H7 (cell line): ENCODE results near the gene ADGRB3. TPM values are rescaled to one million over a fixed set of nuclear protein-coding genes. Genes with fewer than 3 reads are reported as not detected.
A peak's percentile ranks its signal among the peaks of the same experiment; 100 is the strongest.

Source experiments
- DNase-seq: peaks from one replicate; pipeline ENCODE4 v3.0.0; 2012
- H3K27me3 ChIP-seq: 2 replicates; pipeline ENCODE4 v1.6.0; 2011; ENCODE audit warnings: mild to moderate bottlenecking, low read length; ENCODE audit not compliant: control insufficient read depth, insufficient read depth
- H3K36me3 ChIP-seq: replicated peaks from 2 replicates; pipeline ENCODE4 v1.5.1; 2011; ENCODE audit warnings: low read length; ENCODE audit not compliant: control insufficient read depth, insufficient read depth
- H3K4me3 ChIP-seq: 2 replicates; pipeline ENCODE4 v1.5.1; 2011; ENCODE audit warnings: low read depth, mild to moderate bottlenecking, control low read depth, low read length, moderate library complexity; ENCODE audit not compliant: insufficient read depth
- total RNA-seq: library from RNA; depleted of rRNA; stranded (reverse); fragments of >200 nt; shearing (Covaris generic); gene quantifications from 2 replicates; pipeline ENCODE4 v1.2.3, GENCODE V29; 2014

Gene ADGRB3
- total RNA-seq, 1 experiment from 2014 or later: 0.21 TPM

DNA sequence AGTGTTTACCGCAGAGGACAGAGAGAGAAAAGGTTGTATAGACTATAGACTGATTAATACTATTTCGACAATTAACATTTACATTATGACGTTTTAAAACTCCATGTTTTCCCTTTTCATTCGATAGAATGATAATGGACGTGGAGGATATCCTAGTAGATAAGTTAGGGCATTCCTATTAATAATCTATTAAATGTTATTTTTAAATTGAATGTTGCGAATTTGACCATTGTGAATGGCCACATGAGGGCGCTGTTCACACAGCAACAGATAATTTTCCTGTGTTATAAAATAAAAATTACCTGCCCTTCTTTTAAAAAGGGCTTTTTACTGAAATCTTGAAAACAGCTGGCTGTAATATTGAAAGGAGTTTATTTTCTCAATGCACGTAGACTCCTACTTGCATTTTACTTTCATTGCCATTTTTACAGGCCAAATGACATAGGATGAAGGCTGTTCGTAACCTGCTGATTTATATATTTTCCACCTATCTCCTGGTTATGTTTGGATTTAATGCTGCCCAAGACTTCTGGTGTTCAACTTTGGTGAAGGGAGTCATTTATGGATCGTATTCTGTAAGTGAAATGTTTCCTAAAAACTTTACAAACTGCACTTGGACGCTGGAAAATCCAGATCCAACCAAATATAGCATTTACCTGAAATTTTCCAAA lies 3.3 kb downstream of the ADGRB3 start:
- Histone ChIP-seq H3K36me3 (no peaks in the 10 kb centered on the region), H3K4me3 (no peak overlapping the region), H3K27me3 (peaks cover 39% of the 10 kb centered on the region)
- DNase-seq: no peak

DNA sequence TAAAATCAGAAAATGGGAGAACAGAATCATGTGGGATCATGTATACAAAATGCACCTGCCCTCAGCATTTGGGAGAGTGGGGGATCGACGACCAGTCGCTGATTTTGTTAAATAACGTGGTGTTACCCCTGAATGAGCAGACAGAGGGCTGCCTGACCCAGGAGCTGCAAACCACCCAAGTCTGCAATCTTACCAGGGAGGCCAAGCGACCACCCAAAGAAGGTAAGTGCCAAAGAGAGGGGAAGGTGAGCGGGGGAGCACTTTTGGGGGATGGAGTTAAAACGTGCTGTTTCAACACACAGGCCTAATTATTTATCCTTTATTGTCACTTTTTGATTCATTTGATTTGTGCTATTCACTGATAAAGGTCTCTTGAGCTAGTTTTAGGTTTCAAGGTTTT lies 4.1 kb downstream of the ADGRB3 start:
- no peak for DNase-seq
- H3K27me3 ChIP-seq: peaks cover 30% of the 10 kb centered on the region
- H3K36me3 ChIP-seq: no peaks in the 10 kb centered on the region
- H3K4me3 ChIP-seq: peak overlapping the region; percentile 43

DNA sequence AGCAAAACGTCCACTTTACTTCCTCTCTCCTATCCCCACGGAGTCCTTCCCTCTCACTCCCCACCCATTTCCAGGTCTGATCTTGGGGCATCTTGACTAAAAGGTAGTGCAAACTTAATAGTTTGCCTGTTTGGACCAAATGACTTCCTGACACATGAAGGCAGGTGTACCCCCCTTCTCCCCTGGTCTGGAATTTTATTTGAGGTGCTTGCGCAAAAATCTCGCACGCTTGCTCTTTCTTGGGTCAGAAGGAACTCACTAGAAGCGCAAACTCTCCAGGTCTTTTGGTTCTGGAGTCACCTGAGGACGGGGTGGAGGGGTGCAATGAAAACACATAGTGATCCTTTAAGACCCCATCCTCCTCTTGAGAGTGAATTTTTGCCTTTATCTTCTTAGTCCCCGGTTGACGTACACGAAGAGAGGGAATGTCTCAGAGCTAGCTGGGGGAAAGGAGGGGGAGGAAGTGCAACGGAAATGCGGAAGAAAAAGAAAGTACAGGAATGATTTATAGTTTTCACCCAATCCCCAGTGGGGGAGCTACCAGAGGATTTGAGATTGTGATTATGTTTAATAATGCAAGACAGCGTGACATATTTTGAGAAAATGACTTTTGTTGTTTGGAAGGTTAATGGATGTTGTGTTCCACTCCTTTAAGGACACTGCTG lies 4.9 kb downstream of the ADGRB3 start:
- DNase-seq: no peak
- peaks cover 30% of the 10 kb centered on the region for H3K27me3 ChIP-seq

GRCh38 chr6:68640491-68640835 lies 5.4 kb downstream of the ADGRB3 start:
- DNase-seq: no peak
- Histone ChIP-seq H3K36me3 (no peaks in the 10 kb centered on the region), H3K27me3 (peaks cover 27% of the 10 kb centered on the region), H3K4me3 (peak overlapping the region; percentile 43)

More for the DNA sequence above, 4.9 kb downstream of the ADGRB3 start:
- H3K36me3 ChIP-seq: no peaks in the 10 kb centered on the region
- peak overlapping the region; percentile 43 for H3K4me3 ChIP-seq

- peaks cover 20% of the 10 kb centered on the region for H3K27me3 ChIP-seq
- H3K4me3 ChIP-seq: no peak overlapping the region
- H3K36me3 ChIP-seq: no peaks in the 10 kb centered on the region
- no peak for DNase-seq
These were observed 6.1 kb downstream of the ADGRB3 start for GRCh38 chr6:68641172-68641571.

DNA sequence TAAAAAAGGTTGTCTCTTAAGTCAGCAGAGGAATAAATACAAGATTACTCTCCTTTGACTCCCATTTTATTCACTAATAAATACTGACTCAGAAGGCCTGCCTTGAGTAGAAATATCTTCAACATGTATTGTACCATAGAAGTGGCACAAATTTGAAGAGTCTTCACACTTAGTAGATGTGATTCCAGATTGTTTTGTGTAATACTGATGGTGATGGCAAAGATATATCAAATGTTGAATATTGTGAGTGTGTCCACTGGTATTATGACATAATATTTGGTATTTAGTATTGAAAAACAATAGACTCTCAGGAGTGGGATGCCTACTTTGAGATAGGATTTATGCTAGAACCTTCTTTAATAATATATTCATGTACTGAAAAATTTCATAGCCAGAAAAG lies 7.0 kb downstream of the ADGRB3 start:
- Histone ChIP-seq H3K27me3 (peaks cover 14% of the 10 kb centered on the region), H3K4me3 (no peak overlapping the region), H3K36me3 (no peaks in the 10 kb centered on the region)
- DNase-seq: no peak

DNA sequence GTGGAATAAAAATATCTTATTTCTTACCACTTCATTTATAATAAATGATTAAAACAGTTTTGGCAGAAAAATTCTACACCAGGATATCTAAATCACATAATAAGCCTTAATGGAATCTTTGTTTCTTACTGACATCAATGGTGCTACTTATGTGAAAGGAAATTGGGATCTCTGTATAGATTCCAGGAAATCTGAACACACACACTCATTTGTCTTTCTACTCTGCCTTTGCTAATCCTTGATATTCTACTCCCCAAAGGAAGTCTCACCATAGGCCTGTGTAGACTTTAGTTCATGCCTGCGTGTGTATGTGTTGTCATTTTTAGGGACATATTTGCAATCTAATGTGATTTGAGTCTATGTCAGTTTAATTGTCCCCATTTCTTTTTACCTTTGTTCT lies 7.9 kb downstream of the ADGRB3 start:
- Histone ChIP-seq H3K27me3 (peaks cover 11% of the 10 kb centered on the region), H3K36me3 (no peaks in the 10 kb centered on the region), H3K4me3 (no peak overlapping the region)
- no peak for DNase-seq

DNA sequence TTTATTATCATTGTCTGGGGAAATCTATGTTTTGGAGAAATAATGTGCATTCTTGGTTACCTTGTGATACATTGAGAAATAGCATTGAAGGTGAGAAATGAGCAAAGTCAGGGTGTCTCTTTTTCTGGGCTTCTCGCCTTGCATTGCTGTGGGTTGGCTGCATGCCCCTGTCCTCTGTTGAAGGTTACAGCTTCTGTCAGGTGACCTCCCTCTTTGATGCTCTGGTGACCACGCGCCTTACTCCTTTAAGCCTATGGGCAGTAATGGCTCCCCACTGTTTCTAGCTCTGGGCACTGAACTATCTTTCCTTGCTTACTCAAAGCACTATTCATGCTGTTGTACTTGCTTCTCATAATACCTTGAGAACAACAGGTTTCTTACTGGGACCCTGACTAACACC lies 14.6 kb downstream of the ADGRB3 start:
- H3K4me3 ChIP-seq: no peak overlapping the region
- H3K36me3 ChIP-seq: no peaks in the 10 kb centered on the region
- DNase-seq: no peak
- H3K27me3 ChIP-seq: no peaks in the 10 kb centered on the region

GRCh38 chr6:68650142-68650541 lies 15.1 kb downstream of the ADGRB3 start:
- Histone ChIP-seq H3K36me3 (no peaks in the 10 kb centered on the region), H3K4me3 (no peak overlapping the region), H3K27me3 (no peaks in the 10 kb centered on the region)
- DNase-seq: no peak

- Histone ChIP-seq H3K36me3 (no peaks in the 10 kb centered on the region), H3K27me3 (no peaks in the 10 kb centered on the region), H3K4me3 (no peak overlapping the region)
- no peak for DNase-seq
These were observed 16.2 kb downstream of the ADGRB3 start for GRCh38 chr6:68651011-68651985.

DNA sequence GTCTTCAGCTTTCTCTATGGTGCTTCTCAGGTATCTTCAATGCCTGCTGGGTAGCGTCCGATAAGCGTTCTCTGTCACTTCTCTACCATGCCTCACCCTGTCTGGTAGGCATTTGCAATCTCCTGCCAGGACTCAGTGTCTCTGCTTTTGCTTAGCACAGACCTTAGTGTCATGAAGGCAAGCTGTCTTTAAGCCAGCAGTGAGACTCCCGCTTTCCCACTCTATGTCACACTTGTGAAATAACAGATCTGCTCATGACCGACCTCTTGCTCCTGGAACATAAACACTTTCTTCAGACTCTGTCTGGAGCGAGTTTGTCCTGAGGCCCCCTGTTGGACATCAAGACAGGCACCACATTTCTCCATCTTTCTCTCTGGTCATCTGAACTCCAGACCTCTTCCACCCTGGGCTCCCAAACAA lies 17.0 kb downstream of the ADGRB3 start:
- H3K36me3 ChIP-seq: no peaks in the 10 kb centered on the region
- H3K4me3 ChIP-seq: no peak overlapping the region
- no peak for DNase-seq
- H3K27me3 ChIP-seq: no peaks in the 10 kb centered on the region

DNA sequence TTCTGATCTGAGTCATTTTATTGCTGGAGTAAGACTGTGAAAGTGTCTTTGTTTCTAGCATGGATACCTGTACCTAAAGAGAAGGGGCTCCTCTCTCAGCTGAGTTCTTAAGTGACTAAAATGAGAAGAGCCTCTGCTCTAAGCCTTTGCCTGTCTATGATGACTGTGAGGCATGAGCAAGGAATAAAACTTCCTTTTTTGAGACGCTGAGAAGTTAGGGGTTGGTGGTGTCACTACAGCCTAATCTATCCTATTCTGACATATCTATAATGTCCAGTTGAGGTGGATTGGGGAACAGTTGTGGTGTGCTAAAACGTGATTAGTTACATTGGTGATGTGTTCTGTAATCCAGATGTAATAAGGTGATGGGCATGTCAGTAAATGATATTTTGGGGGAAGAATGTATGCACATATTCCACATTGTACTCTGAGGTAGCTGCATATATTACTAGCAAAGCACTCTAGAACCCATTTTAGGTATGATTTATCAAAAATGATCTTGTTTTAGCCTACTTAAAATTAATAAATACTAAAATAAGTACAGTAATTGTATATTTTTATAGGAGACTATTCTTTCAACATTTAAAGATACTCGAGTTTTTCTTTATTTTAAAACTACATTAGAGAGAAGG lies 18.1 kb downstream of the ADGRB3 start:
- Histone ChIP-seq H3K36me3 (no peaks in the 10 kb centered on the region), H3K4me3 (no peak overlapping the region), H3K27me3 (no peaks in the 10 kb centered on the region)
- no peak for DNase-seq

- DNase-seq: no peak
- no peaks in the 10 kb centered on the region for H3K36me3 ChIP-seq
- H3K4me3 ChIP-seq: no peak overlapping the region
- no peaks in the 10 kb centered on the region for H3K27me3 ChIP-seq
These were observed 18.6 kb downstream of the ADGRB3 start for GRCh38 chr6:68653706-68654089.

DNA sequence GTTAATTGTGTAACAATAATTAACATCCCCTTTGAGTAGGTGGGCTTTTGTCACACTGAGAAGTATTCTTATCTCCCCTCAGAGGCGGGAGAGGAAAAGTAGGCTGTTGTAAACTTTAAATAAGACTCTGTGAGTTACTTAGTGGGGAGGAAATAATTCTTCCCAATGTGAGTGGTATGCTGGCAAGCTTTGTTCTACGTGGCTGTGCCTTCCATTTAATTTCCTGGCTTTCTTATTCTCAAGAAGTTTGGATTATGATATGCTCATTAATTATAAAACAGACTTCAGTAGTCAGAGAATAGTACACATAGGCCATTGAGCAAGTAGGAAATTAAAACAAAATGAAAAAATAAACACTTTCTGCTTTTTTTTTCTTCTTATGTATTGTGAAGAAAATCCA lies 19.1 kb downstream of the ADGRB3 start:
- H3K36me3 ChIP-seq: no peaks in the 10 kb centered on the region
- no peak overlapping the region for H3K4me3 ChIP-seq
- DNase-seq: no peak
- H3K27me3 ChIP-seq: no peaks in the 10 kb centered on the region
